Activated CD4-positive, alpha-beta T cell treated with anti-CD3 and anti-CD28 coated beads, Interleukin-2, Interleukin-6, amounts not matched to agents 100 ng/mL and 50 ng/mL, durations not matched to agents 16 hours and 8 hours (primary cell): Measurements from ENCODE around the gene PRDM5.

ENCODE experiments used
- DNase-seq: peaks from one replicate; pipeline ENCODE4 v3.0.0-alpha.2; 2020

The PRDM5 gene

GRCh38 chr4:120902925-120903324, 19.6 kb downstream of the PRDM5 start:
- peak; percentile 54 for DNase-seq

- DNase-seq = no peak
These were observed 20.8 kb downstream of the PRDM5 start for GRCh38 chr4:120901731-120902130.

DNA sequence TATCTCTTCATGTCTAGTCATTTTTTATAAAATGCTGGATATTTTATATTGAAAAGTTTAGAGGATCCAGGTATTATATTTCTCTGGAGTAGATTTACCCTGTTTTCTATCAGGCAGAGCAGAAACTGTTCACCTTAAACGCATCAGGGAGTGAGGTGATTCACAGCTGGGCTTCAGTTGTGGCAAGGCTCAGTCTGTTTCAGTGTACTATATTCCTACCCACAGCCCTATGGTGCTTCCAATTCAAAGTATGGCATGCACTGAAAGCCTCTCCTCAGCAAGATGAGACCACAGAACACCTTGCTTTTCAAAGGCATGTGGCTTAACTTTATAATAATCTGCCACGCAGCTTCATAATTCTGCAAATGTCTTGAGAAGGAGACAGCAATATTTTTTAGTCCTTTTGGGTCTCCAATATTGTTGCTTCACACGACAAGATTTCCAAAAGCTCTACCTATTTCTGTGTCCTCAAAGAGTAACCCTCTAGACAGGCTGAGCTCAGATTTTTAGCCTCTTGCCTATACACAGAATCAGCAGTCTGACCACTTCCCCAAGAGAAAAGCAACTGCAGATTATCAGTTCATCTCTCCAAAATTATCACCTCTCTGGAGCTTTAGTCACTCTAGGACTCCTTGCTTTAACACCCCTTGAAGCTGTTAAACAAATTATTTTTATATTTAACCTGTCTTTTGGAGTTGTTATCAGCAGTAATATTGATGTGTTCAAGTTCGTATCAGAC, 24.4 kb downstream of the PRDM5 start:
- DNase-seq = no peak

DNA sequence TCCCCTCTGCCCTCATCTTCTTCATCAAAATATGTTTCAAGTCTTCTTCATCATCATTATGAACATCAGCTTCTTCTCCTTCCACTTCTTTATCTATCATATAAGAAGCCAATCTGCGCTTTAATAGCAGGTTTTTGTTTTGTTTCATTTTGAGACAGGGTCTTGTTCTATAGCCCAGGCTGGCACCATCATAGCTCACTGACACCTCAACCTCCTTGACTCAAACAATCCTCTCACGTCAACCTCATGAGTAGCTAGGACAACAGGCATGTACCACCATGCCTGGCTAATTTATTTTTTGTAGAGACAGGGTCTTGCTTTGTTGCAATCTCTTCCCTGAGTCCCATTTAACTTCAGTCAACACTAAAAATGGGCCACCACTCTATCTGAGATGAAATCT, 27.0 kb downstream of the PRDM5 start:
- DNase-seq = no peak

GRCh38 chr4:120893314-120893713, 29.2 kb downstream of the PRDM5 start:
- DNase-seq = no peak

DNA sequence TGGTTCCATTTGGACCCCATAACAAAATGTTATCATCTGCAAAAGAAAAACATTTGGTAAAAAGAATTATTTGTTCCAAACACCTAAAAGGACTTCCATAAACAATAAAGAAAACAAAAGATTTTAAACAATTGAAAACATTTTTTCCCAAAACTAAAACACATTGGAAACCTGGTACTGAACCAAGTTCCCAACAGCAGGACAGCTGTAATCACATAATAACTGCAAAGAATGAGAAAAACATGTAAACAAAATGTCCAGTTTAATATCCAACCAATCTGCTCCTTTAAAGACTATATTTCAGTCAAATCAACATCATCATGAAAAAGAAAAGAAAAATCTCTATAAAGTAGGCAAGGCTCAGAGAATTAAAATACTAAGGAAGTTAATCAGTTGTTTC, 36.3 kb downstream of the PRDM5 start:
- DNase-seq = no peak

GRCh38 chr4:120881846-120882245, 40.7 kb downstream of the PRDM5 start:
- DNase-seq = no peak

DNA sequence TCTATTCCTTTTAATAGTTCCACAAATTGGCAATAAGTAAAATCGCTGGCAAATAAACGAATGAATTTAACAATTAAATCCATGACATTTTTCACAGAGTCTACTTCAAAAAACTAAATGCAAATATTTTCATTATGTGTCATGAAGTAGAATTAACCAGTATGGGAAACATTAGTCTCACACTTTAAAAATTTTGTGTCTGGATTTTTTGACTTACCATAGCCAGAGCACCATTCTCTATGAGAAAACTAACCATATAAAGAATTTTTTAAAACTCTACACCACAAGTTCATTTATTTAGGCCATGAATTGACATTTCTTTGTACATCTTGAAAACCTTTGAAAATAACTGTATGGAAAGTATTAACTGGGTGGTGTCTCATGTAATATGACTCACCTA, 41.2 kb downstream of the PRDM5 start:
- DNase-seq = no peak

DNA sequence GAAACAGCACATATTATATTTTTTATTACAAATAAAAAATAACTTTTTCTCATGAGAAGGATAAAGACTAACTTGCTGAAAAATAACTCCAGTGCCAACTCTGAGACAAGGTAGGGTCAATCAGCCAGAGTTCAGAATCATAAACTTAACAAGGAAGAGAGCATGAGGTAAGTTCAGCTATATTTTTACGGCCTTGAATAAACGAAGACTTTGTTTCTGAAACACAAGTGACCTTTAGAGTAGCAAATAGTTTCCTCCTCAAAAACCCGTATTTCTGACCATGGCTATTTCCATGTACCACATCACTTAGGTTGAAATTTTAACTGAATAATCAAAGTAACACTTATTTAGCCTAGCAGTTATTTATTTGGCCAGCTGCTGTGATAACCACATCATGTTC, 45.5 kb downstream of the PRDM5 start:
- DNase-seq = no peak

DNA sequence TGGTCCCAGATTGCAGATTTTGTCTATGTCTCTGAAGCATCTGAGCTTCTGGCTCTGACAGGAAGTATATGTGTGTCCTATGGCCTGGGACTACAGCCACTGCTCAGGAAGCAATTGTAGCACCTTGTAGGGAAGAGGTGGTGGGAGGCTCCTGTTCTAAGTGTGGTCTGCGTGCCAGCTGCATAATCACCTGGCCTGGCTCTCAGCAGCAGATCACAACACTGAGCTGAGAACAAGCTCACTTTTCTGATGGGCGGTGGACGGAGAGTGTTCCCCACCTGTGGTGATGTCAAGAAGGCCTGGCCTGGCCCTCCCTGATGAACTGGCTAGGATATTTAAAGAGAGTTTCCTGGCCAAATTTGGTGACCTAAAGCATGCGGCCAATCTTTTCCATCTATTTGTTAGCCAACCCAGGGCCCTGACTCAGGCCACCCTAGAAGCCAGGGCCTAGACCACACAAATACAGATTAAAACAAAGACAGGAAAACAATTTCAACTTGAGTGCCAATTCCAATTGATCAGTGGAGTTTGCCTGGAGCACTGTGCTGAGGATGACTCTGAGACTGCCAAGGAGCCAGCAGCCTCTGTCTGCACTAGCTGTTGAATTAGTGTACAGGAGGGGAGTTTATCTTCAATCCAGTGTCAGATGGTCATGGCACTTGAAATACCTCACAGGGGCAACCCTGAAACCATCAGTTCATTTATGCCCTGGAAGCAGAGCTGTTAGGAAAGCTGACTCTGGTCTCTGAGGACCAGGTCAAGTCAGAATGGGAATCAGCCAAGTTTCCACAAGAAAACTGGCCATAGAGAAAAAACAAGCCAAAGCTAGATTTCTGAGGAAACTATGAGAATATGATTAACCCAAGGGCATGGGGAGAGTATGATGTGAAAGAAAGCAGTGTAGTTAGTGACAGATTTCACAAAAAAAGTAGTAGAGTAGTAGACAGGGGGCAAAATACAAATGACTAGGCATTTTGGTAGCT, 47.4 kb downstream of the PRDM5 start:
- DNase-seq = no peak

- no peak for DNase-seq
These were observed 49.0 kb downstream of the PRDM5 start for GRCh38 chr4:120873554-120873953.

GRCh38 chr4:120871173-120871572, 51.4 kb downstream of the PRDM5 start:
- DNase-seq = no peak

DNA sequence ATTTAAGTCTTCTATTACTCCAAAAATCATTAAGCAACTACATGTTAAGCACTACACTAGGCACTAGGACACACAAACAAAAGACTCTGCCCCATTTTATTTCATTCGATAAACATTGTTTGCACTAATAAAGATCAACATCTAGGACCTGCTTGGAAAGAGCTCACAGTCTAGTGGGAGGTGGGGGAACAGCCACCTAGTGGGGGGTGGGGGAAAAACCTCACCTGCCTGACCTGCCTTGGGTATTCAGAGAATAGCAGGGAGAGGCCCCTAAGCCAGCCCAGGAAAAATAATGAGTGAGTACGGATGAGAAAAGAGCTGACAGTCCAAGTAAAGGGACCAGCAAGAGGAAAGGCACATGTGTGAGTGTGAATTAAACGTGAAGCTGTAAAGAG, 52.2 kb downstream of the PRDM5 start:
- DNase-seq = no peak

- no peak for DNase-seq
These were observed 52.8 kb downstream of the PRDM5 start for GRCh38 chr4:120869613-120870278.

GRCh38 chr4:120867506-120867905, 55.0 kb downstream of the PRDM5 start:
- no peak for DNase-seq

- no peak for DNase-seq
These were observed 56.5 kb downstream of the PRDM5 start for GRCh38 chr4:120865985-120866384.

GRCh38 chr4:120864969-120865368, 57.6 kb downstream of the PRDM5 start:
- DNase-seq = no peak

DNA sequence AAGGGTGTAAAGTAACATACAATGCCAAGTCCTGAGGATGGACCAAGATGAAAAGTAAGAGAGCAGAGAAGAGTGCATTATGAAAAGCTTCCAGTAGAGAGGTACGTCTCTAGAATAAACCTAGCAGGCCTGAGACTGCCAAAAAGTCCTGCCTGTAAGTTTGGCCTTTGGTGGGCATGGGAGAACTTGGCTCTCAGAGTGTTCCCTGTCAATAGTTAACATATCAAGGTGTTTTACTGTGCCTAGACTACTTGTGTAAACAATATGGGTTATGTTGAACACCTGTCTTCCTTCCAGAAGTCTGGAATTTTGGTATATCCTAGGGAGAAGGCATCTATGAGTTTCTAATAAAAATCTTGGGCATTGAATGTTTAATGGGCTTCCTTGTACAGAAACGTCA, 60.1 kb downstream of the PRDM5 start:
- DNase-seq = no peak

DNA sequence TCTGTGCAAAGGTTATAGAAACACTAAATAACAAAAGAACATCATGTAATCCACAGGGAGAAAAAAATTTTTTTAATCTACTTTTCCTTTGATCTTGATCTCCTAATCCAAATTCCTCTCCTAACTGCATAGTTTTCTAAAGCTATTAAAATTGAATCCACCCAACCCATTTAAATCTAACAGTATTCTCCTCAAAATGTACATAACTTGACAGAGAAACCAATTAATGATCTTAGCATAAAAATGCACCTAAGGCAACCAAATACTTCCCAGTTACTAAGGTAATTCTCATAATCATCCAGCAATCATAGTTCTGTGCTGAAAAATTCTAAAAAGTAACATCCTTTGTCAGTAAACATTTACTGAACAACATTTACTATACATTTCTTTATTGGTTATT, 60.7 kb downstream of the PRDM5 start:
- DNase-seq = no peak

- DNase-seq = peak; percentile 16
These were observed 63.8 kb downstream of the PRDM5 start for GRCh38 chr4:120858776-120859175.

DNA sequence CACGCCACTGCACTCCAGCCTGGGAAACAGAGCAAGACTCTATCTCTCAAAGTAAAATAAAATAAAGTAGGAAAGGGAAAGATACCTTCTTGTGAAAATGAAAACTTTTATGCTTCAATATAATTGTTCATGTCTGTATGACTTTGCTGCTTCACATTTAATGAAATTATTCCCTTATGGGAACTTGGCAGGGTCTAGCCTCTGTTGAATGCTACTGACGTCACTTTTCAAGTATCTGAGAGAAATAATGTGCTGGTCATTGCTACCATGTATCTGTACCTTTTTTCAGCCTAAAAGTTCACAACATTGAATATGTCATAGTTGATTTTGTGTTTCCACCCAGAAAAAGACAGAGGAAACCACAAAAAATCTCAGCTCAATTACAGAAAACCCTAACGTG, 65.2 kb downstream of the PRDM5 start:
- no peak for DNase-seq

- no peak for DNase-seq
These were observed 66.2 kb downstream of the PRDM5 start for GRCh38 chr4:120856294-120856693.

DNA sequence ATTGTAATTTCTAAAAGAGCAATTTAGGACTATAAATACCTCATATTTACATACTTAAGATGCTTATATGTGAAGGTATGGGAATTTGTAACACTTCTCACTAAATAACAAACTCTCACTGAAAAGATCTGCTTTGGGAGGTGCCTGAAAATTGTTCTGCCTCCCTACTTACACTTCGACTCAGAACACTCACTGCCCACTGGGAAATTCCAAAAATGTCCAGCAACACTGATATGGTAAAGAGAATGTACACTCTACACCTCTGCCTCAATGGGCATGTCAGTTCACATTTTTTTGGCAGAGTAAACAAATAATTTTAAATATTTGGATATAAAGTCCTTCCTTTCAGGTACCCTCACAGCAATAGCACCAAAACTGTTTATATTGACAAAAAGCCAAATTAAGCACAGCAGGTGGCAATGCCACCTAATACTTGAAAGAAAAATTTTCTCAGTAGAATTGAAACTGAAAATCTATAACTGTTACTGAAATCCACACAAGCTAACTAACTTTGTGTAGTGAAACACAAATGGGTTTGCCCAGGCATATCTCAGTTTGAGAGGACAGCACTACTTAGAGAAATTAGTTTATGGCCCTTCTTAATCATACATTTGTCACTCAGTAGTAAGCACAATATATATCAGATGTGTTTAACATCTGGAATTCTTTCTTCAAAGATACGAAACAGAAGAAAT, 67.1 kb downstream of the PRDM5 start:
- DNase-seq = peak; percentile 37
